NT2/D1 (cell line): ENCODE measurements around the gene HIP1.
"Not testable (repeated sequence)": the region's sequence is repeated elsewhere in the genome, so short reads cannot be mapped to it uniquely, and the experiment has no call there.

Experiments used
- DNase-seq: peaks from one replicate; pipeline ENCODE4 v3.0.0-alpha.2; 2011; ENCODE audit warnings: low read depth, low spot score
- H3K27me3 ChIP-seq: 2 replicates; pipeline ENCODE4 v1.6.0; 2011; ENCODE audit warnings: mild to moderate bottlenecking; ENCODE audit not compliant: insufficient read length, insufficient read depth
- H3K36me3 ChIP-seq: 2 replicates; pipeline ENCODE4 v1.6.1; 2011; ENCODE audit warnings: mild to moderate bottlenecking, low read length, mixed read lengths; ENCODE audit not compliant: insufficient read depth, insufficient read length
- H3K4me1 ChIP-seq: 2 replicates; pipeline ENCODE4 v1.5.1; 2011; ENCODE audit not compliant: insufficient read depth, insufficient read length
- H3K4me3 ChIP-seq: 2 replicates; pipeline ENCODE4 v1.5.1; 2011; ENCODE audit warnings: low read depth; ENCODE audit not compliant: insufficient read length
- H3K9ac ChIP-seq: 2 replicates; pipeline ENCODE4 v1.6.0; 2011; ENCODE audit warnings: low read depth; ENCODE audit not compliant: insufficient read length
- H3K9me3 ChIP-seq: 2 replicates; pipeline ENCODE4 v1.5.1; 2011; ENCODE audit warnings: mild to moderate bottlenecking, low read length; ENCODE audit not compliant: insufficient read depth
- SUZ12 ChIP-seq: IDR thresholded peaks from 2 replicates; pipeline ENCODE4 v1.6.1; 2011; ENCODE audit not compliant: insufficient read length, insufficient read depth; ENCODE audit errors: extremely low read depth
- YY1 ChIP-seq: IDR thresholded peaks from 2 replicates; pipeline ENCODE4 v1.6.1; 2011; ENCODE audit not compliant: insufficient read length, insufficient read depth
- ZNF274 ChIP-seq: IDR thresholded peaks from 2 replicates; pipeline ENCODE4 v1.6.1; 2011; ENCODE audit warnings: mild to moderate bottlenecking, low read depth, low read length

The HIP1 gene

GRCh38 chr7:75619636-75620035 is 119.1 kb downstream of the HIP1 start:
- Histone ChIP-seq H3K4me1 (peaks cover 9% of the 10 kb centered on the region), H3K9me3 (no peaks in the 10 kb centered on the region), H3K9ac (no peak overlapping the region), H3K4me3 (no peak overlapping the region), H3K27me3 (no peaks in the 10 kb centered on the region), H3K36me3 (peaks cover 16% of the 10 kb centered on the region)
- TF ChIP-seq ZNF274, result no peak
- no peak for TF ChIP-seq SUZ12
- no peak for TF ChIP-seq YY1
- DNase-seq, result no peak

GRCh38 chr7:75617634-75618234 is 121.0 kb downstream of the HIP1 start:
- H3K4me1 ChIP-seq, result peaks cover 4% of the 10 kb centered on the region
- TF ChIP-seq YY1, result no peak
- no peak for TF ChIP-seq SUZ12
- TF ChIP-seq ZNF274, result no peak
- no peak overlapping the region for H3K4me3 ChIP-seq
- peaks cover 16% of the 10 kb centered on the region for H3K36me3 ChIP-seq
- no peak overlapping the region for H3K9ac ChIP-seq
- H3K27me3 ChIP-seq, result no peaks in the 10 kb centered on the region
- no peak for DNase-seq
- no peaks in the 10 kb centered on the region for H3K9me3 ChIP-seq

GRCh38 chr7:75616421-75617167 is 122.1 kb downstream of the HIP1 start:
- no peak for TF ChIP-seq YY1
- TF ChIP-seq SUZ12, result no peak
- no peak for TF ChIP-seq ZNF274
- Histone ChIP-seq H3K9me3 (no peaks in the 10 kb centered on the region), H3K4me3 (no peak overlapping the region), H3K4me1 (peaks cover 6% of the 10 kb centered on the region), H3K27me3 (no peaks in the 10 kb centered on the region), H3K9ac (no peak overlapping the region), H3K36me3 (peaks cover 13% of the 10 kb centered on the region)
- no peak for DNase-seq

- no peaks in the 10 kb centered on the region for H3K27me3 ChIP-seq
- TF ChIP-seq YY1, result no peak
- no peak for TF ChIP-seq ZNF274
- TF ChIP-seq SUZ12, result no peak
- no peak for DNase-seq
- H3K36me3 ChIP-seq, result peaks cover 7% of the 10 kb centered on the region
- H3K9ac ChIP-seq, result no peak overlapping the region
- H3K9me3 ChIP-seq, result no peaks in the 10 kb centered on the region
- H3K4me1 ChIP-seq, result peaks cover 7% of the 10 kb centered on the region
- H3K4me3 ChIP-seq, result no peak overlapping the region
Observed at GRCh38 chr7:75614401-75614800, 124.3 kb downstream of the HIP1 start.

GRCh38 chr7:75613351-75613750 is 125.4 kb downstream of the HIP1 start:
- no peak overlapping the region for H3K9ac ChIP-seq
- TF ChIP-seq ZNF274 (no peak), SUZ12 (no peak), YY1 (no peak)

GRCh38 chr7:75611557-75612178 is 127.1 kb downstream of the HIP1 start:
- Histone ChIP-seq H3K4me1 (peaks cover 7% of the 10 kb centered on the region), H3K9me3 (no peaks in the 10 kb centered on the region), H3K36me3 (peaks cover 7% of the 10 kb centered on the region), H3K9ac (peak overlapping the region; percentile 59), H3K27me3 (no peaks in the 10 kb centered on the region), H3K4me3 (no peak overlapping the region)
- no peak for DNase-seq
- TF ChIP-seq YY1, result no peak
- TF ChIP-seq SUZ12, result no peak
- TF ChIP-seq ZNF274, result no peak

More at GRCh38 chr7:75613351-75613750, 125.4 kb downstream of the HIP1 start:
- Histone ChIP-seq H3K4me1 (peaks cover 7% of the 10 kb centered on the region), H3K9me3 (no peaks in the 10 kb centered on the region), H3K36me3 (peaks cover 15% of the 10 kb centered on the region), H3K4me3 (no peak overlapping the region), H3K27me3 (no peaks in the 10 kb centered on the region)
- no peak for DNase-seq

- not testable (repeated sequence) for H3K9me3 ChIP-seq, H3K36me3 ChIP-seq, H3K27me3 ChIP-seq, DNase-seq, H3K4me1 ChIP-seq, H3K9ac ChIP-seq, H3K4me3 ChIP-seq
Observed at GRCh38 chr7:75609416-75609815, 129.3 kb downstream of the HIP1 start.
